HG03469 (cell line): ENCODE data around the gene BCLAF1.

Source experiments
- ATAC-seq: cut with Tn5 transposase; IDR thresholded peaks from one replicate; pipeline ENCODE4 v1.9.1; 2021; ENCODE audit warnings: mild to moderate bottlenecking, moderate library complexity, moderate number of reproducible peaks; ENCODE audit not compliant: unreplicated experiment

The BCLAF1 gene, protein sequence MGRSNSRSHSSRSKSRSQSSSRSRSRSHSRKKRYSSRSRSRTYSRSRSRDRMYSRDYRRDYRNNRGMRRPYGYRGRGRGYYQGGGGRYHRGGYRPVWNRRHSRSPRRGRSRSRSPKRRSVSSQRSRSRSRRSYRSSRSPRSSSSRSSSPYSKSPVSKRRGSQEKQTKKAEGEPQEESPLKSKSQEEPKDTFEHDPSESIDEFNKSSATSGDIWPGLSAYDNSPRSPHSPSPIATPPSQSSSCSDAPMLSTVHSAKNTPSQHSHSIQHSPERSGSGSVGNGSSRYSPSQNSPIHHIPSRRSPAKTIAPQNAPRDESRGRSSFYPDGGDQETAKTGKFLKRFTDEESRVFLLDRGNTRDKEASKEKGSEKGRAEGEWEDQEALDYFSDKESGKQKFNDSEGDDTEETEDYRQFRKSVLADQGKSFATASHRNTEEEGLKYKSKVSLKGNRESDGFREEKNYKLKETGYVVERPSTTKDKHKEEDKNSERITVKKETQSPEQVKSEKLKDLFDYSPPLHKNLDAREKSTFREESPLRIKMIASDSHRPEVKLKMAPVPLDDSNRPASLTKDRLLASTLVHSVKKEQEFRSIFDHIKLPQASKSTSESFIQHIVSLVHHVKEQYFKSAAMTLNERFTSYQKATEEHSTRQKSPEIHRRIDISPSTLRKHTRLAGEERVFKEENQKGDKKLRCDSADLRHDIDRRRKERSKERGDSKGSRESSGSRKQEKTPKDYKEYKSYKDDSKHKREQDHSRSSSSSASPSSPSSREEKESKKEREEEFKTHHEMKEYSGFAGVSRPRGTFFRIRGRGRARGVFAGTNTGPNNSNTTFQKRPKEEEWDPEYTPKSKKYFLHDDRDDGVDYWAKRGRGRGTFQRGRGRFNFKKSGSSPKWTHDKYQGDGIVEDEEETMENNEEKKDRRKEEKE

DNA sequence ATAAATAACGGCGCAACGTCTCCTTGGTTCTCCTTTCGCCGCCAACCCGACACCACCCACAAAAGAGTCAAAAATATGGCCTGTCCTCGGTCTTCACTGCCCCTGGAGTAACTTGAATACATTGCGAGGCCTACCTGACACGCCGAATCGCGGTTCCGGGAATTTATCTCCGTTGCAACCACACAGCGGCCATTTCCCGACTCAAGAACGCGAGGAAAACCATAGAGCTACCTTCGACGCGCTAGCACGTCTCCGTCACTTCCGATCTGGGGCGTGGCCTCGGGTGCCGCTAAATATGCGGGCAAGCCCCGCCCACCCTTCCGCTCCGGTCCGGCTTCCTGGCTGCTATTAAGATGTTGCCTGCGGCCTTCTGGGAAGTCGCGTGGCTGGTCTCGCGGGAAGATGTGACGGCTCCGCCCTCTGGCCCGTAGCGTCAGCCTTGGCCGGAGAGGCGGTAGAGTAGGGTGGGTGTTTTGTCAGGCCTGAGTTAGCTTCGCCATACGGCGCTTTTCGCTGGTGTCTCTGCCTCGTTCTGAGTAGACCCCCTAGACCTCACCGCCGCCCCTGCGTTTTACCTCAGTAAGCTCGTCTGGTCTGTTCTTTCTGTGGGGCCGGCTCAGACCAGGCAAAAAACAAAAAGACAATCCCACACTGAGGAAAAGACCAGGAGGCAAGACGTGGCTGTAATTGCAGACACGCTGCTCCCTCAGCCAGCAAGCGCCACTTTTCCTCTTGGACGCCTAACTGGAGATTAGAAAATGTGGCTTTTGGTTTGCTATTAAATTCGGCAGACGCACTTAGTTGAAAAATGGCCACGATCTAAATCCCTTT is at the start of gene BCLAF1:
BCLAF1 (minus strand) TSS at position 268 of the 831 bp plus-strand sequence. CDS start 9,980 bp downstream, outside the sequence.
- peak; percentile 87 for ATAC-seq

- ATAC-seq: no peak
These were observed 48.8 kb upstream of the BCLAF1 start for GRCh38 chr6:136338486-136338885.

DNA sequence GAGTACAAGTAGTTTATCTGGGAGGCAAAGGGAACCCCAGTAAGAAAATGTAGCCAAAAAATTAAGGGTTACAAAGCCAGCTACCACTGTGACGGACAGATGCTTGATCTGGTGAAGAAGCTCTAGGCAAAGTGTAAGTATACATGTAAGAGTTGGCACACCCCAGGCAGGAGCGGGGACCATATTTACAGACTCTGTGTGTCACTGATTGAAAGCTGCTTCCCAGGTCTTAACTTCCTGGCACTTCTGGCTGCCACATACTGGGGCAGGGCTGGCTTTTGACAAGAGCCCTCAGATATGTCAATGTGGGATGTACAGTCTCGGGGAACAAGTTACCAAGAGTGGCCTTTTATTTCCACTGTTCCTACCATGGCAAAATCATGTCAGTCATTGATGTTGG is 48.0 kb upstream of the BCLAF1 start:
- no peak for ATAC-seq

GRCh38 chr6:136337121-136337520 is 47.5 kb upstream of the BCLAF1 start:
- ATAC-seq: no peak

DNA sequence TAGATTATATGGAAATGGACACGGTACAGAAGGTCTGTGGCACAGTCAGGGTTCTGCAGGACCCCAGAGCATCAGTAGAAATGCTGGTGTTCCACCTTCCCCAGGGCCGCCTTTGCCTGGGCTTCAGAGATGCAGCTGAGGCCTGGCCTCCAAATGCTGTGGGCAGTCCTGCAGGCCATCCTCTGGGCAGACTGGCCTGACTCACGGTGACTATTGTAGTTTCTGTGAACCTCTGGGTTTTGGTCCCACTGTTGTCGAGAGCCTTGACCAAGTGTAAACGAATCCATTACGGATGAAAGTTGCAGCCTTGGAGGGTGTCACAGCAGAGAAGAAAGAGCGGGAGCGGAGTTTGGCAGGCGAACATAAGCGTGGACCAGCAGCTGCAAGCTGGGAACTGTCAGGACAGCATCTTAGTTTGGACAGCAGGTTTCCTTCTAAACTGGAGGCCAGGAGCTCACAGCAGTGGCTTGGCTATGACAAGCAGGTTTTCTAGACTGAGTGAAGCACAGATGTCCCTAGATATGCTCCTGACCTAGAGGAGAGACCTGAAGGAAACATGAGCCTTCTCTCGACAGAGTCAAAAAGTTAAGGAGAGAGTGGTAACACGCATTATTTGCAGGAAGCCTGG is 46.2 kb upstream of the BCLAF1 start:
- no peak for ATAC-seq

DNA sequence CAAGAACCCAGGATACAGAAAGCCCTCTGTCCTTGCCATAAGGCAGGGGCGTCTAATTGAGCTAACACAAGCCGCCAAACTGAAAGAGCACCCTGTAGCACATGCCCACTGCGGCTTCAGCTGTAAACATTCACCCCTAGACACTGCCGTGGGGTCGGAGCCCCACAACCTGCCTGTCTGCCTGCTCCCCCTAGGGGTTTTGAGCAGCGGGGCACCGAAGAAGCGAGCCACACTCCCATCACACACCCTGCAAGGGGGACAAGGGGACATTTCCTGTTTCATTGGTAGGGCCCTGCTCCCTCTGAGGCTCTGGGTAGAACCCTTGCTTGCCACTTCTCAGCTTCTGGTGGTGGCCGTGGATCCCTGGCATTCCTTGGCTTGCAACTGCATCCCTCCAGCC is 45.2 kb upstream of the BCLAF1 start:
- ATAC-seq: no peak

GRCh38 chr6:136334465-136334846 is 44.8 kb upstream of the BCLAF1 start:
- ATAC-seq: no peak

DNA sequence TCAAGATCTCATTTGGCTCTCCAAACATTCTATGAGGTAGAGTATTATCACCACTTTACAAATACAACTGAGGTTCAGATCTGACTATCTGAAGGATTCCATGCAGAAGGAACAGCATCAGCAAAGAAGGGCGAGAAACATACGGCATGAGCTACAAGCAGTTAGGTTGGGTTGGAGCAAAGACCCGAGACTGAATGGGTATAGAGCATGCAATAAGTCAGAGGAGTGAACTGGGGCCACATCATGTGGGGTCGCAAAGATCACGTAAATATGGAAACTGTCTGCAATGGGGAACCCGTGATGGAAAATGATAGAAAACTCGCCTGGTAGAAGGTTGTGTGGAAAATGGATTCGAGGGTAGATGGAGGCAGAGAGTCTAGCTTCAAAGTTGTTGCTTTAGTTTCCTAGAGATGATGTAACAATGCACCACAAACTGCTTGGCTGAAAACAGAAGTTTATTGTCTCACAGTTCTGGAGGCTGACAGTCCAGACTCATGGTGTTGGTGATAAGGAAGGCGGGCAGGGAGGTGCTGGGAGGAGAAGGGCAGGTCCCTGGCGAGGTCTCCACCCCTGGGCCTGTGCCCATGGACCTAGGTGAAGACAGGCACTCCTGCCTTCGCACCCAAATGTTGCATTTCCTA is 44.3 kb upstream of the BCLAF1 start:
- ATAC-seq: no peak

DNA sequence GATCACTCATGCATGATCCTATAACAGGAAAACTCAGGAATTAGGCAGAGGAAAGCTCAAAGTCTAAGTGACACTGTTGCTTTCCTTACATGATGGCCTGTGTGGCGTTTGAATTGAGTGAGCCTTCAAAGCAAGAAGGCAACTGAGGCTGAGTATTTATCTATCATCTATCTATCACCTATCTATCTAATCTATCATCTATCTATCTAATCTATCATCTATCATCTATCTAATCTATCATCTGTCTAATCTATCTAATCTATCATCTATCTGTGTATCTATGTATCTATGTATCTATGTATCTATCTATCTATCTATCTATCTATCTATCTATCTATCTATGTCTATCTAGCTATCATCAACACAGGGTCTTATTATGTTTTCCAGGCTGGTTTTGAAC is 41.8 kb upstream of the BCLAF1 start:
- ATAC-seq: no peak

- ATAC-seq: no peak
These were observed 41.0 kb upstream of the BCLAF1 start for GRCh38 chr6:136330634-136331033.

DNA sequence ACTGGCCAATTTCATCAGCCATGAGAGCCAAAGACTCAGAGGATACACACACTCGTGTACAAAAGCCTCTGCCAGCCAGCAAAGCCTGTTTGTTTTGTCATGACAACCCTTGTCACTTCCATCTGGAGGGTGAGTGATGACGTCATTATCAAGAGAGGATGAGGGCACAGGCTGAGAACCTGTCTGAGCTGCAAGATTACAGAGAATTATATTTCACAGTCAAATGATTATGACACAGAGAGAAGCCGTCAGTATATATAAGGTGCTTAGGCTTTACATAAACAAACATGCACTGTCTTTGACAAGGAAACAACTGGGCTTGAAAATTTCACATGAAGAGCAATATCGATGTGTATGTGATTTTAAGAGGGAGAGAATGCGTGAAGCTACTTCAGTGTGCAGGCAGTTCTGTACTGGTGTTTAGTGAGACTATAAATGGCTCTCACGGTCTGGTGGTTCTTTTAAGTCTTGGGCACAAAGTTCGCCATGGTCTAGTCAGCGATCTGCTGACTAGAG is 36.5 kb upstream of the BCLAF1 start:
- ATAC-seq: no peak

- no peak for ATAC-seq
These were observed 35.2 kb upstream of the BCLAF1 start for GRCh38 chr6:136324686-136325380.

DNA sequence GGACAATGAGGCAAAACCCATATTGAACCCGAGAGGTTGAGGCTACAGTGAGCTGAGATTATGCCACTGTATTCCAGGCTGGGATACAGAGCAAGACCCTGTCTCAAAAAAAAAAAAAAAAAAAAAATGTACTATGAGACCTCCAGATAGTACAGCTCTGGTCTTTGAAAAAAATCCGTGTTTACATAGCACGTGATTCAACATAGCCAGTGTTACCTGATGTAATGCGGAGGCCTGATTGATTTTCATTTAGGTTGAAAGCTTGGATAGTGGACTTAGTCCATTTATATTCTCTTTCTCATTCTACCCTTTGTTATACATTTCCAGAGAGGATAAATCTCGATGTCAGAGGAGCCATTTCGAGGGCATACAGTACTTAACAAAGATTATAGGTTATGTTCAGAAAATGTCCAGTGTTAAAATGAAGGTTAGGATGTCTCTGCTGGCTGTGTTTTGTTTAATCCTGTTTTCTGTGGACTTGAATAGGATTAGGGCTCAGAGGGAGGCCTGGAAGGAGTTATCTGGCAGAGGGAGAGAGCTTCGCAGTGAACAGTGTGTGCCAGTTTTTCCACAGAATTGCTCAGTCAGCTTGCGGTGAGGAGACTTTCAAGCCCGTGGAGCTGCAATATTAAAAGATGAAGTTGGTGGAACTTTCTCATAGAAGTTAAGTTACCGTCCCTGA is 33.9 kb upstream of the BCLAF1 start:
- ATAC-seq: no peak

- ATAC-seq: no peak
These were observed 30.1 kb upstream of the BCLAF1 start for GRCh38 chr6:136319732-136320131.

GRCh38 chr6:136318676-136319075 is 29.0 kb upstream of the BCLAF1 start:
- ATAC-seq: no peak

- ATAC-seq: no peak
These were observed 28.3 kb upstream of the BCLAF1 start for GRCh38 chr6:136317971-136318370.

GRCh38 chr6:136317021-136317694 is 27.5 kb upstream of the BCLAF1 start:
- ATAC-seq: peak; percentile 56

- no peak for ATAC-seq
These were observed 25.9 kb upstream of the BCLAF1 start for GRCh38 chr6:136315594-136315993.
